Measurements from ENCODE around the gene TLE4. TPM values are rescaled to one million over a fixed set of nuclear protein-coding genes. Genes with fewer than 3 reads are reported as not detected.

Gene TLE4
- total RNA-seq, 1 donor from 2014 or later, result 98.5 TPM

GRCh38 chr9:79551994-79552393 is 19.8 kb upstream of the TLE4 start:
- Mint-ChIP-seq H3K36me3 (ENCODE audit: low read depth, unreplicated experiment) (no peaks in the 10 kb centered on the region), H3K4me3 (ENCODE audit: unreplicated experiment) (no peak overlapping the region), H3K27me3 (ENCODE audit: low read depth, unreplicated experiment) (no peaks in the 10 kb centered on the region), H3K27ac (ENCODE audit: unreplicated experiment) (no peak overlapping the region), H3K4me1 (ENCODE audit: low read depth, unreplicated experiment) (peaks cover 2% of the 10 kb centered on the region), H3K9me3 (ENCODE audit: unreplicated experiment) (peaks cover 10% of the 10 kb centered on the region)
- Histone ChIP-seq H3K4me2 (ENCODE audit: low read length) (no peak overlapping the region), H3K27me3 (ENCODE audit: insufficient read depth, low read length) (no peaks in the 10 kb centered on the region), H3K36me3 (ENCODE audit: insufficient read depth, low read length) (no peaks in the 10 kb centered on the region), H2AFZ (ENCODE audit: low read depth, low read length) (no peak overlapping the region), H3K9me3 (ENCODE audit: insufficient read depth, low read depth, low read length) (peaks cover 2% of the 10 kb centered on the region), H3K27ac (ENCODE audit: low read depth, low read length) (no peak overlapping the region), H3K4me3 (ENCODE audit: insufficient read depth, low read depth, low read length) (no peak overlapping the region), H4K20me1 (ENCODE audit: insufficient read depth, low read length) (no peaks in the 10 kb centered on the region), H3K4me1 (ENCODE audit: insufficient read depth, low read length) (no peaks in the 10 kb centered on the region), H3K79me2 (ENCODE audit: insufficient read depth, low read length) (no peaks in the 10 kb centered on the region), H3K9ac (ENCODE audit: low read length) (no peak overlapping the region)
- FAIRE-seq (no peak), DNase-seq (ENCODE audit: low read depth) (no peak)
- TF ChIP-seq CTCF (IDR thresholded peaks at IDR 0.05; ENCODE audit: insufficient read depth, low read depth, low read length), result no peak
- no peak for TF ChIP-seq EZH2 (IDR thresholded peaks at IDR 0.05; ENCODE audit: insufficient read depth, low read length)

GRCh38 chr9:79555474-79556089 is 16.2 kb upstream of the TLE4 start:
- Histone ChIP-seq H3K36me3 (ENCODE audit: insufficient read depth, low read length) (no peaks in the 10 kb centered on the region), H3K4me3 (ENCODE audit: insufficient read depth, low read depth, low read length) (no peak overlapping the region), H3K4me1 (ENCODE audit: insufficient read depth, low read length) (no peaks in the 10 kb centered on the region), H3K27ac (ENCODE audit: low read depth, low read length) (no peak overlapping the region), H3K27me3 (ENCODE audit: insufficient read depth, low read length) (no peaks in the 10 kb centered on the region), H3K9me3 (ENCODE audit: insufficient read depth, low read depth, low read length) (peaks cover 2% of the 10 kb centered on the region), H3K79me2 (ENCODE audit: insufficient read depth, low read length) (no peaks in the 10 kb centered on the region), H3K9ac (ENCODE audit: low read length) (no peak overlapping the region), H3K4me2 (ENCODE audit: low read length) (no peak overlapping the region), H4K20me1 (ENCODE audit: insufficient read depth, low read length) (no peaks in the 10 kb centered on the region), H2AFZ (ENCODE audit: low read depth, low read length) (no peak overlapping the region)
- TF ChIP-seq CTCF (IDR thresholded peaks at IDR 0.05; ENCODE audit: insufficient read depth, low read depth, low read length) (no peak), EZH2 (IDR thresholded peaks at IDR 0.05; ENCODE audit: insufficient read depth, low read length) (no peak)
- H3K9me3 Mint-ChIP-seq (ENCODE audit: unreplicated experiment), result peaks cover 10% of the 10 kb centered on the region
- H3K27ac Mint-ChIP-seq (ENCODE audit: unreplicated experiment), result no peak overlapping the region
- no peaks in the 10 kb centered on the region for H3K36me3 Mint-ChIP-seq (ENCODE audit: low read depth, unreplicated experiment)
- H3K4me3 Mint-ChIP-seq (ENCODE audit: unreplicated experiment), result no peak overlapping the region
- no peak for FAIRE-seq
- peaks cover 10% of the 10 kb centered on the region for H3K4me1 Mint-ChIP-seq (ENCODE audit: low read depth, unreplicated experiment)
- no peak for DNase-seq (ENCODE audit: low read depth)
- no peaks in the 10 kb centered on the region for H3K27me3 Mint-ChIP-seq (ENCODE audit: low read depth, unreplicated experiment)

- H3K27ac Mint-ChIP-seq (ENCODE audit: unreplicated experiment), result no peak overlapping the region
- FAIRE-seq (no peak), DNase-seq (ENCODE audit: low read depth) (no peak)
- Histone ChIP-seq H3K27ac (ENCODE audit: low read depth, low read length) (no peak overlapping the region), H3K27me3 (ENCODE audit: insufficient read depth, low read length) (no peaks in the 10 kb centered on the region), H3K4me1 (ENCODE audit: insufficient read depth, low read length) (no peaks in the 10 kb centered on the region), H3K9me3 (ENCODE audit: insufficient read depth, low read depth, low read length) (no peaks in the 10 kb centered on the region), H3K36me3 (ENCODE audit: insufficient read depth, low read length) (no peaks in the 10 kb centered on the region), H4K20me1 (ENCODE audit: insufficient read depth, low read length) (no peaks in the 10 kb centered on the region), H3K79me2 (ENCODE audit: insufficient read depth, low read length) (no peaks in the 10 kb centered on the region), H3K9ac (ENCODE audit: low read length) (no peak overlapping the region), H3K4me3 (ENCODE audit: insufficient read depth, low read depth, low read length) (no peak overlapping the region), H3K4me2 (ENCODE audit: low read length) (no peak overlapping the region), H2AFZ (ENCODE audit: low read depth, low read length) (no peak overlapping the region)
- peaks cover 20% of the 10 kb centered on the region for H3K4me1 Mint-ChIP-seq (ENCODE audit: low read depth, unreplicated experiment)
- no peak for TF ChIP-seq CTCF (IDR thresholded peaks at IDR 0.05; ENCODE audit: insufficient read depth, low read depth, low read length)
- no peak for TF ChIP-seq EZH2 (IDR thresholded peaks at IDR 0.05; ENCODE audit: insufficient read depth, low read length)
- H3K36me3 Mint-ChIP-seq (ENCODE audit: low read depth, unreplicated experiment), result no peaks in the 10 kb centered on the region
- H3K4me3 Mint-ChIP-seq (ENCODE audit: unreplicated experiment), result no peak overlapping the region
- H3K27me3 Mint-ChIP-seq (ENCODE audit: low read depth, unreplicated experiment), result no peaks in the 10 kb centered on the region
- peaks cover 3% of the 10 kb centered on the region for H3K9me3 Mint-ChIP-seq (ENCODE audit: unreplicated experiment)
Measured at GRCh38 chr9:79559495-79560181, 12.1 kb upstream of the TLE4 start.
